SK-N-SH treated with all-trans-retinoic acid at 6 μM for 48 hours (cell line): ENCODE results near the gene TMEM245.

ENCODE experiments used
- ARNTL ChIP-seq: fragments of 450-650 bp; formaldehyde crosslinking; IDR thresholded peaks from 2 replicates; pipeline ENCODE4 v1.5.0; 2020; ENCODE audit warnings: low read depth, mild to moderate bottlenecking, moderate library complexity, borderline replicate concordance
- BACH2 ChIP-seq: fragments of 250-450 bp; sonication (Bioruptor Pico); IDR thresholded peaks from 2 replicates; pipeline ENCODE4 v1.9.0; 2021; ENCODE audit warnings: mild to moderate bottlenecking, borderline replicate concordance
- CSDC2 ChIP-seq: fragments of 250-450 bp; sonication (Bioruptor Pico); IDR thresholded peaks from 2 replicates; pipeline ENCODE4 v1.5.0; 2020; ENCODE audit warnings: mild to moderate bottlenecking, moderate library complexity
- ESRRG ChIP-seq: fragments of 250-450 bp; sonication (Bioruptor Pico); IDR thresholded peaks from 2 replicates; pipeline ENCODE4 v1.6.1; 2021; ENCODE audit warnings: mild to moderate bottlenecking
- ISL1 ChIP-seq: fragments of 250-450 bp; sonication (Bioruptor Pico); IDR thresholded peaks from 2 replicates; pipeline ENCODE4 v2.1.2; 2022; ENCODE audit warnings: mild to moderate bottlenecking, moderate library complexity
- SNAI2 ChIP-seq: fragments of 250-450 bp; sonication (Bioruptor Pico); IDR thresholded peaks from 2 replicates; pipeline ENCODE4 v1.5.0; 2020; ENCODE audit warnings: mild to moderate bottlenecking, moderate library complexity
- TOX ChIP-seq: fragments of 250-450 bp; sonication (Bioruptor Pico); IDR thresholded peaks from 2 replicates; pipeline ENCODE4 v1.8.0; 2021; ENCODE audit warnings: mild to moderate bottlenecking, moderate library complexity, borderline replicate concordance
- ZFP3 ChIP-seq: fragments of 250-450 bp; sonication (Bioruptor Pico); IDR thresholded peaks from 2 replicates; pipeline ENCODE4 v1.5.0; 2020; ENCODE audit warnings: mild to moderate bottlenecking, moderate library complexity
- ZNF8 ChIP-seq: fragments of 450-650 bp; formaldehyde crosslinking; IDR thresholded peaks from 2 replicates; pipeline ENCODE4 v1.5.0; 2020; ENCODE audit warnings: mild to moderate bottlenecking, moderate library complexity
- TF ChIP-seq, protein P1 (sequence below): fragments of 250-450 bp; sonication (Bioruptor Pico); IDR thresholded peaks from 2 replicates; pipeline ENCODE4 v1.8.0; 2021; ENCODE audit warnings: low read depth, mild to moderate bottlenecking, moderate library complexity, borderline replicate concordance
- TF ChIP-seq, protein P2 (sequence below): fragments of 250-450 bp; sonication (Bioruptor Pico); IDR thresholded peaks from 2 replicates; pipeline ENCODE4 v1.8.0; 2020; ENCODE audit warnings: mild to moderate bottlenecking, moderate library complexity, borderline replicate concordance
- TF ChIP-seq, protein P3 (sequence below): fragments of 250-450 bp; sonication (Bioruptor Pico); IDR thresholded peaks from 2 replicates; pipeline ENCODE4 v1.5.1; 2020; ENCODE audit warnings: low read depth, mild to moderate bottlenecking, moderate library complexity

DNA sequence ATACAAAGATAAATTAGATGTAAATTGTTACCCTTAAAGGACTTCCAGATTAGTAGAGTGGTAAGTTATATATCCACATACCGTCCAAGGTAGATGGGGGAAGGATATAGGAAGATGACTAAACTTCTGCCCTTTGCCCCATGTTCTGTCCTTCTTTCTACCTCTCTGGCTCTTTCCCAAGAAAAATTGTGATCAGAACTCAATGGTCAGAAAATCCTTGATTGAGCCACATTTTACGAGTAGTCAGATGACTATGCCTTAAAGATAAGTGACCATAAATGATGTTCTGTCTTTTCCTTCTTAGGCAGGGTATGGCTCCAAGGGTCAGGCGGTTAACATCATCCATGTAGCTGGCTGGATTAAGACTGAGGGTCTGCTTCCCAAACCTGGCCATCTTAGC lies 42.9 kb upstream of the TMEM245 start:
- TF ChIP-seq ISL1, result no peak
- TF ChIP-seq, protein P1, sequence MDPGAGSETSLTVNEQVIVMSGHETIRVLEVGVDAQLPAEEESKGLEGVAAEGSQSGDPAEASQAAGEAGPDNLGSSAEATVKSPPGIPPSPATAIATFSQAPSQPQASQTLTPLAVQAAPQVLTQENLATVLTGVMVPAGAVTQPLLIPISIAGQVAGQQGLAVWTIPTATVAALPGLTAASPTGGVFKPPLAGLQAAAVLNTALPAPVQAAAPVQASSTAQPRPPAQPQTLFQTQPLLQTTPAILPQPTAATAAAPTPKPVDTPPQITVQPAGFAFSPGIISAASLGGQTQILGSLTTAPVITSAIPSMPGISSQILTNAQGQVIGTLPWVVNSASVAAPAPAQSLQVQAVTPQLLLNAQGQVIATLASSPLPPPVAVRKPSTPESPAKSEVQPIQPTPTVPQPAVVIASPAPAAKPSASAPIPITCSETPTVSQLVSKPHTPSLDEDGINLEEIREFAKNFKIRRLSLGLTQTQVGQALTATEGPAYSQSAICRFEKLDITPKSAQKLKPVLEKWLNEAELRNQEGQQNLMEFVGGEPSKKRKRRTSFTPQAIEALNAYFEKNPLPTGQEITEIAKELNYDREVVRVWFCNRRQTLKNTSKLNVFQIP (CRISPR knock-in tag), result no peak
- TF ChIP-seq, protein P2, sequence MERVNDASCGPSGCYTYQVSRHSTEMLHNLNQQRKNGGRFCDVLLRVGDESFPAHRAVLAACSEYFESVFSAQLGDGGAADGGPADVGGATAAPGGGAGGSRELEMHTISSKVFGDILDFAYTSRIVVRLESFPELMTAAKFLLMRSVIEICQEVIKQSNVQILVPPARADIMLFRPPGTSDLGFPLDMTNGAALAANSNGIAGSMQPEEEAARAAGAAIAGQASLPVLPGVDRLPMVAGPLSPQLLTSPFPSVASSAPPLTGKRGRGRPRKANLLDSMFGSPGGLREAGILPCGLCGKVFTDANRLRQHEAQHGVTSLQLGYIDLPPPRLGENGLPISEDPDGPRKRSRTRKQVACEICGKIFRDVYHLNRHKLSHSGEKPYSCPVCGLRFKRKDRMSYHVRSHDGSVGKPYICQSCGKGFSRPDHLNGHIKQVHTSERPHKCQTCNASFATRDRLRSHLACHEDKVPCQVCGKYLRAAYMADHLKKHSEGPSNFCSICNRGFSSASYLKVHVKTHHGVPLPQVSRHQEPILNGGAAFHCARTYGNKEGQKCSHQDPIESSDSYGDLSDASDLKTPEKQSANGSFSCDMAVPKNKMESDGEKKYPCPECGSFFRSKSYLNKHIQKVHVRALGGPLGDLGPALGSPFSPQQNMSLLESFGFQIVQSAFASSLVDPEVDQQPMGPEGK, result no peak
- TF ChIP-seq ZFP3 (CRISPR knock-in tag), result no peak
- TF ChIP-seq BACH2 (CRISPR knock-in tag), result no peak
- no peak for TF ChIP-seq TOX (CRISPR knock-in tag)
- TF ChIP-seq ARNTL, result no peak
- TF ChIP-seq CSDC2 (CRISPR knock-in tag), result no peak
- TF ChIP-seq ESRRG (CRISPR knock-in tag), result no peak
- TF ChIP-seq SNAI2, result no peak
- TF ChIP-seq, protein P3, sequence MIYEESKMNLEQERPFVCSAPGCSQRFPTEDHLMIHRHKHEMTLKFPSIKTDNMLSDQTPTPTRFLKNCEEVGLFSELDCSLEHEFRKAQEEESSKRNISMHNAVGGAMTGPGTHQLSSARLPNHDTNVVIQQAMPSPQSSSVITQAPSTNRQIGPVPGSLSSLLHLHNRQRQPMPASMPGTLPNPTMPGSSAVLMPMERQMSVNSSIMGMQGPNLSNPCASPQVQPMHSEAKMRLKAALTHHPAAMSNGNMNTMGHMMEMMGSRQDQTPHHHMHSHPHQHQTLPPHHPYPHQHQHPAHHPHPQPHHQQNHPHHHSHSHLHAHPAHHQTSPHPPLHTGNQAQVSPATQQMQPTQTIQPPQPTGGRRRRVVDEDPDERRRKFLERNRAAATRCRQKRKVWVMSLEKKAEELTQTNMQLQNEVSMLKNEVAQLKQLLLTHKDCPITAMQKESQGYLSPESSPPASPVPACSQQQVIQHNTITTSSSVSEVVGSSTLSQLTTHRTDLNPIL, result no peak
- no peak for TF ChIP-seq ZNF8
